ENCODE data around the gene LYRM4.

Gene LYRM4

DNA sequence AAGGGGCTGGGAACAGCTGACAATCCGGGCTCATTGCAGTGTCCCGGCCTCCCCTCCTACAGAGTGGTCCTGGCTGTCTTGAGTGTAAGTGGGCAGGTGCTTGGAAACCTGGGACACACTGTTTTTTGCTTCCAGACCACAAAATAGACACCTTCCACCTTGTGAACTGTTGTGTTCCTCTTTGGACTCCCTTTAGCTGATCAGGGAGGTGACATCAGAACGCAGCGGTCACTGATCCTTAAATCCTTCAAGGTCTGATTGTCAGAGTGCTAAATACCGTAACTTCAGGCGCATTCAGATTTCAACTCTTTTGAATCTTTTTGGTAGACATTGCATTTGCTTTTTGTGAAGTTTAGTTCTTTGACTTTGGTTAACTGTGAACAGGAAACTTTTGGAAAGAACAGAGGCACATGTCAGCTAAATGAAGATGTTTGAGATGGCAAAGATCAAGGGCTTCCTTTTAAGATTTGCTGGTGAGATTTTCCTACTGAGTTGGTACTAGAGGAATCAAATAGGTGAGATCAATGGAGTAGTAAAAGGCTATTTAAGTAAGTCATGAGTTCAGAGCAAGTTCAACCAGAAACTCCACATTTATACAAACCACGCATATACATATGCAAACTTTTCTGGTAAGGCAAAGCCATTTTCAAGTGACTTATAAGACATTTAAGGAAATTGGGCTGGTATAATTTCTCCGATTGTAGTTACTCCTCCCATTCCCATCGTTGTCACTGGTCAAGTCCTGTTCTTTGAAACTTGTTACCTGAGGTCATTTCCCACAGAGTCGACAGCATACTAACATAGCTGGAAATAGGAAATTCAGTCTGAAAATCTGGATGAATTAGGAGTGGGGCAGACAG lies 169.3 kb downstream of the LYRM4 start:
- DNase-seq, result no peak

DNA sequence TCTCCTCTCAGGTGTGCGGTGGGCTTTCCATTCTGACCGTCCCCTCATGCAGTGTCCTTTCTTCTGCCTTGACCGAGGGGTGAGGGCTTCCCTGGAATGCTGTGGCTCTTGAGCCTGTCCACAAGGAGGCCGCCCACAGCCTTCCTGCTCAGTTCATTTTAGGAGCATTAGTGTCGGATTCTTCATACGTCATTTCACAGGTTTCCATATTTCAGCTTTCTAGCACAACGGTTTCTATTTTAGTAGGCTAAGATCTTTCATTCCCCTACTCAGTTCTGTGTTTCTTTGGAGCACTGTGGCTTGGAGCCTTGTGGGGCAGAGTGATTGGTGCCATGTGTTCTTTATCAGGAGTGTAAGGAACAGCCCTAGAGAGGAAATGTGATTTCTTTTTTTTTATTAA lies 170.1 kb downstream of the LYRM4 start:
- no peak for DNase-seq

DNA sequence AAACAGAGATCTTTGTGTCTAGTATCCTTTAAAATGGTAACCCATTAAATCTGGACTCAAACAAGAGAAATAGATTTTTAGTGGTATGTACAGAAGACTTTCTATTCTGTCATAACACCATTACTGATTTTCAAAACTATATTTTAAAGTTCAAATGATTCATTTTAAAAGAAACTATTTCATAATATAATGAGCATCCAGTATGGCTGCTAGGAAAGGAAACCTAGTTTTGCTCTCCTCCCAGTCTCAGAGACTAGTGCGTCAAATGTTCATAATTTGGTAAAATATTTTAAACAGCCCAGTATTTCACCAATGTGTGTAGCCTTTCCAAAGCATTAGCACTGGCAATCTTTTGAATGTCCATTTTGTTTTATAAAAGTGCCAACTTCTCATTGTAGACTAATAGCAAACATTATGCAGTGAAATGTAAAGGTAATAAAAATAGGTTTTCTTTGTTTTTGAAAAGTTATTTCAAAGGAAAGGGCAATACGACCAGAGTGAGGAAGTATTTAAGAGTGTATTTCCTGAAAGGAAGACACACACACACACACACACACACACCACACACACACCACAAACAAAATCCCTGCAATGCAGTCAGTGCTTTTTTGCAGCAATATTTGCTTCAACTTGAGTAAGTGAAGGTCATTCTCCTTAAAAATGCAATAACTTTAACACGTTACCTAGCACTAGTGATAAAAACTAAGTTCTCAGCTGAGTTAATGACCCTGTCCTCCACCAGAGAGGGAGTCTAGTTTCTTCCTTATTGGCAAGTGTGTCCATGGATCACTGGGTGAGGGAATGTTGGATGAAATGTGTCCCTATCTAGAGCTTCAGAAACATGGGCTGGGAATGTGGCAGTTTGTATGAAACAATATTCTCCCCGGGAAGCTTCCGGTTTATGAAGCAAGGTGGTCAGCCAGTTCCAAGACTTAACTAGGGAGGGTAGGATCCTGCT lies 171.0 kb downstream of the LYRM4 start:
- DNase-seq, result no peak

DNA sequence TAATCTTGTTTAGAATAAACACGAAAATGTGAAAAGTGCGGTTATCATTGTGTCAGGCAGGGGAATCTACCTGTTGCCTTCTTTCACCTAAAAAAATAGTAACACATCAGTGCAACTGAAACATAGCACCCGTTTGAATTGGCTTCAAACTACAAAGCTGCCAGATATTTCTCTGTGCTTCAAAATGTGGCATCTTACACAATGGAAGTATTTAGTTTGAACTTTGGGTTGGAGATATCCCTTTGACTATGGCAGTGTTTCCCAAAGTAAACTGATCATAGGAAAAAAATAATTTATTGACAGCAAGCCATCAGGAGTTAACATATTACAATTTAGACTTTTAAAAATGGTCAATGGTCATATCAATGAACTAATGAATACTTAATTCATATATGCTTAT lies 172.0 kb downstream of the LYRM4 start:
- DNase-seq, result no peak

DNA sequence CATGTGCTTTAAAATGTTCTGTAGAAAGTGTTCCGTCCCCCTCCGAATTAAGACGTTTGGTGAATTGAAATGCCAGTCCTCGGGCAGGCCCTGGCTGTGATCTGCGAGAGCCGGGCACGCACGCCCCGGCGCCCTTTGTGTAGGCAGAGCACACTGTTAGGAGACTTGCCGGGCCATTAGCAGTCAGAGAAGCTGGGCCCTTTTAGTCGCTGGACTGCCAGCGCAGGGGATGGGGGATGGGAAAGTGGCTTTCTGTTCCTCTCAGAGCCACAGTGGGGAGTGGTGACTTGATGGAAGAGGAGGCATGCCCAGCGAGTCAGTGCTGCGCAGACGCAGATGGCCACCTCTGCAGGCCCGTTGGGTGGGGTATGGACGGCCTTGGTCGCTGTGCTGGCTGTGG lies 173.4 kb downstream of the LYRM4 start:
- no peak for DNase-seq

DNA sequence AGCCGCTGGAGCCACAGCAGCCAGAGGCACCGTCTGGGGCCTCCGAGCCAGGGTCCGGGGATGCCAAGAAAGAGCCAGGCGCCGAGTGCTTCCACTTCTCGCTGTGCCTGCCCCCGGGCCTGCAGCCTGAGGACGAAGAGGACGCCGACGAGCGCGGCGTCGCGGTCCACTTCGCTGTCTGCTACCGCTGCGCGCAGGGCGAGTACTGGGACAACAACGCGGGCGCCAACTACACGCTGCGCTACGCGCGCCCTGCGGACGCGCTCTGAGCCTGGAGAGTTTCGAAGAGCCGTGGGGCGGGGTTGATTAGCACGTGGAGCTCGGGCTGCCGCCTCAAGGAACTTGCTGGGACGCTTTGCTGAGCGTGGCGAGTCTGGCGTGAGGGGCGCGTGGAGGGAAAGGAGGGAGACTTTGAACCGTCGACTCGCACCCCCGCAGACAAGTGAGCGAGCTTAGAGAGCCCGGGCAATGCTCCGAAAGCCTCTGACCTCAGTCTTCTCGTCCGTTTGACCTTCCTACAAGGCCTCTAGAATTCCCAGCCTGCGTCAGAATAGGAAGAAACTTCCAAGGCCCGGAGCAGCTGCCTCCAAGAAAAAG lies 174.4 kb downstream of the LYRM4 start:
- peak in 1 of 2 experiments; percentile 4 for DNase-seq

DNA sequence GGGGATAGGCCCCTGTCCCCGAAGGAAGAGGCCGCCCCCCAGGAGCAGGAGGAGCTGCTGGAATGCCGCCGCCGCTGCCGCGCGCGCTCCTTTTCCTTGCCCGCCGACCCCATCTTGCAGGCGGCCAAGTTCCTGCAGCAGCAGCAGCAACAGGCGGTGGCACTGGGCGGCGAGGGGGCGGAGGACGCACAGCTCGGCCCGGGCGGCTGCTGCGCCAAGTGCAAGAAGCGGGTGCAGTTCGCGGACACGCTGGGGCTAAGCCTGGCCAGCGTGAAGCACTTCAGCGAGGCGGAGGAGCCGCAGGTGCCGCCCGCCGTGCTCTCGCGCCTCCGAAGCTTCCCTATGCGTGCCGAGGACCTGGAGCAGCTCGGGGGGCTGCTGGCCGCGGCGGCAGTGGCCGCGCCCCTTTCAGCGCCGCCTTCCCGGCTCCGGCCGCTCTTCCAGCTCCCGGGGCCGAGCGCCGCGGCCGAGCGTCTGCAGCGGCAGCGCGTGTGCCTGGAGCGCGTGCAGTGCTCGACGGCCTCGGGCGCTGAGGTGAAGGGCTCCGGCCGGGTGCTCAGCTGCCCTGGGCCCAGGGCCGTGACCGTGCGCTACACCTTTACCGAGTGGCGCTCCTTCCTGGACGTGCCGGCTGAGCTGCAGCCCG lies 175.0 kb downstream of the LYRM4 start:
- peak; percentile 13 to 19 for DNase-seq

DNA sequence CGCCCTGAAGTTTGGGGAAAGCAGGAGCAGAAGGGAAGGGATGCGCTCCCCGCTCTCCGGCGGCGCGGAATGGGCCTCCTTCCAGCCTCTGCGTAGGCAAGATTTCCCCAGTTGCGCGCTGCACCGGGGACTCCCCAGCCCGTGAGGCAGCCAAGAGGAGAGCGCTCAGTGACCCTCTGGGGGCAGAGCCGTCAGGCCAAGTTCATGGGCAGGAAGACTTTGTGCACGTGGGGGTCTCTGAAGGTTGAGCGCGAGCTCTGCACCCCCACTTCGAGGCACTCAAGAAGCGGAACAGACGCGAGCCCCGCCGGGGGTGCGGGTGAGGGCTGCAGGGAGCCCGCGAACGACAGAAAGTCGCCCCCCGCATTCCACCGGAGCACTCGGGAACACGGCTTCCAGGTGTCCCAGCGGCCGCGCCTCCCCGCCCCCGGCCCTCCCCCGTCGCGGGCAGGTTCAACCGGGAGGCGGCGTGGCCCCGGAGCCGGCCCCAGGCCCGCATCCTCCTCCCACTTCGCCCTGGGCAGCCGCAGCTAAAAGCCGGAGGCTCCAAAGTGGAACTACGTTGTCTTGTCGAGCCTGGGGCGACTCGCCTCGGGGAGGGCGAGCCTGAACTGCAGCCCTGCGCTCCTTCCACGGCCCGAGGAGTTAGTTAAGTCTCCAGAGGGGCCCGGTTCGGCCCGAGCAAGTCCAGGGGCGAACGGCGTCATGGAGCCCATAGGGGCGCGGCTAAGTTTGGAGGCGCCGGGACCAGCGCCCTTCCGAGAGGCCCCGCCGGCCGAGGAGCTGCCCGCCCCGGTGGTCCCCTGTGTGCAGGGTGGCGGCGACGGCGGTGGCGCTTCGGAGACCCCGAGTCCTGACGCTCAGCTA lies 175.7 kb downstream of the LYRM4 start, which contains the start of gene PPP1R3G:
TSS of gene PPP1R3G (plus strand) at position 561 of the 867 bp plus-strand sequence. CDS start at position 706, 145 bp downstream.
- peak; percentile 16 to 29 for DNase-seq

DNA sequence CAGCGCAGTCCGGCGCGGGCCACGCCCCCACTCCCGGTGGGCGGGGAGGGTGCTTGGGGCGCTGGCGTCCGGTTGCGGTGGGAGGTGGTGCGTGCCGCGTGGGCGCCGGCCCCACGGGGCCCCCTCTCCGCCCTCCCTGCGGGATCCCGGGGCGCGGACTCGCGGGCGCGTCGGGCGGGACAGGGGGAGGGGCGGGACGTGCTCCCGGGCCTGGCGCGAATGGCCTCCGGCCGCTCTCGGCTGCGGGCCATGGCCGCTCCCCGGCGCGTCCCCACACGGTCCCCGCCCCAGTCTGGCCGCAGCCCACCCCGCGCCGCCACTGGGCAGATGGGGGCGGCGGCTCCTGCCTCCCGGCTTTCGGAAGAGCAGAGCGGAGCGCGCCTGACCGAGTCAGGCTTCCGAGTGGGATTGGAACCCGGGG lies 176.4 kb downstream of the LYRM4 start:
- no peak for DNase-seq

DNA sequence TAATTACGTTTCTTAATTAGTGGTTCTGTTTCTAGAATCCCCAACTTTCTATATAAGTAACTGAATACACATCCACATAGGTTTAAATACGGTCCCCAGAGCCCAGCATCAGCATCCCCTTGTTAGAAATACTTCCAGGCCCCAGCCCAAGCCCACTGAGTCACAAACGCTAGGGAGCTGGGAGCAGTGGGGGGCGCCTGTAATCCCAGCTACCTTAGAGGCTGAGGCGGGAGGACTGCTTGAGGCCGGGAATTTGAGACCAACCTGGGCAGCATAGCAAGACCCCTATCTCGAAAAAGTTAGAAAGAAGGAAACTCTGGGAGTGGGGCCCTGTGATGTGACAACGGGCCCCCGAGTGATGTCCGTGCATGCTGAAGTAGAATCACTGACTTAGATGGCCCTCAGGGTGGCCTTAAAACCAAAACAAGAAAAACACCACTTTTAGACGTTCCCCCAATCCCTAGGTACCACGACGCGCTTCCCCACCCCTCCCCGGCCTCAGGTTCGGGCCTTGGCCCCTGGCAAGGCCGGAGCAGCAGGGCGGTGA lies 176.9 kb downstream of the LYRM4 start:
- DNase-seq, result no peak

DNA sequence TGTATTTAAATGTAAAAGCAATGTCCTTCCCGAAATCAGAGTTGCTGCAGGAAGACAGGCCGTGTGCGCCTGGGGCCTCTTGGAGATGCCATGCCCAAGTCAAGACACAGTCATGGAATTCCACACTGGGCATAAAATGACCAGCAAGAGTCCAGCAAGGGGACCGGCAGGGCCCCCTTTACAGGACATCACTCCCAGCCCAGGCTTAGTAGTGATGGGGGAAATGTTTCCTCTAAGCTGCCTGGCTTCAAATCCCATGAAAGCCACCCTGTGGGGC lies 177.5 kb downstream of the LYRM4 start:
- no peak for DNase-seq

DNA sequence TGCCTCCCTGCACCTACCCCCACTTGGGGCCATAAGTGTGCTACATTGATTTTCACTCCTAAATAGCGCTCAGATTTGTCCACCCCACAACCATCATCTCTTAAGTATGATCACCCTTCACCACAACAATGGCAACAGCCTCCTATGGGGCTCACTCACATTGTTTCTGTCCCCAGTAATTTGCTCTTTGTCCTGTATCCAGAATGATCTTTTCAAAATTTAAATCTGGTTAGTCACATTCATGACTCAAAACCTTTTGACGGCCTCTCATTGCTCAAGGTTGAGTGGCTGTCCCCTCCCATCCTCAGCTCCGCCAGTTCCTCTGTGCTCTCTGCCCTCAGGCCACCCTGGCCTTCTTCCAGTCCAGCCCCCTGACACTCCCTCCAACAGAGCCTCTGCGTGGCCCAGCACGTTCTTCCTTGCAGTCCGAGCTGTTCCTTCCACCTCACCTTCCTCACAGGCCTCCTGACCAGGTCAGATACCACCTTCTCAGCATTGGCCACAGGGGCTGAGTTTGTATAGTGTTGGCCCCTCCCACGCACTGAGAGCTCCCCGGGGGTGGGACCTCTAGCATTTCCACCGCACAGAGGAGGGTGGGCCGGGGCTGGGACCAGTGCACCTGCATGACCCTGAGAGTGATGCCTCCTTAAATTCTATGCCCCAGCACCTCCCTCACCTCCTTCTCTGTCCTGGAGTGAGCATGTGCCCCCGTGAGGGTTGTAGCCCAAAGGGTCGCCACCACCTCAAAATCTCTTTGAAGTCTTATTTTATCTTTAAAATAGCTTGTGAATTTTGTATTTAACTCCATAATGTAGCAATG lies 178.1 kb downstream of the LYRM4 start:
- no peak for DNase-seq

DNA sequence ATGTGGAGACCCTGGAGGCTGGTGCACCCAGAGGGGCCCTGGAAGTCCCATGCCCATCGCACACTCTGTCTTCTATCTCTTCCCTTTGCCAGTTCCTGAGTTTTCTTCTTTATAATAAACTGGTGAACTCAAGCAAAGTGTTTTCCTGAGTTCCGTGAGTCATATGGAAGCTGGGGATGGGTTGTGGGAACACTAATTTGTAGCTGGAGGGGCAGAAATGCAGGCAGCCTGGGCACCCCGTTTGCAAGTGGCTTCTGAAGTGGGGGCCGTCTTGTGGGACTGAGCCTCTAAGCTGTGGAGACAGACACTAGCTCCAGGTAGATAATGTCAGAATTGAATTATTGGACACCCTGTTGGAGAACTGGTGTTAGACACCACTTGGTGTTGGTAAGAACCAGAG lies 178.8 kb downstream of the LYRM4 start:
- no peak for DNase-seq

DNA sequence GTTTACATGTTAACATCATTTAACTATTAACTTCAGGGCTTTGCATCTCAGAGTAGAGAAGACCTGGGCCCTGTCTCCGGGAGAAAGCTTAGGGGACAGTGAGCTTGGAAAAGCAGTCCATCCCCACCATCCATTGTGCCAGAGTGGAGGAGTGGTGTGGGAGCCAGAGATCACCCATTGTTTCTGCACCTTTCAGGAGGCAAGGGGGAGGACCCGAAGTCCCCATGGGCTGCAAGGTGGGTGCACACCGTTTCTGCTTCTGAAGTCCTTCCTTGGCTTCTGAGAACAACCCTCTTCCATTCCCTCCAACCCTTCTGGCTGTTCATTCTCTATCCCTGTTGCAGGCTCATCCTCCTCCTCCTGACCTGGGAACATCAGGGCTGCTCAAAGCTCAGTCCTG lies 179.6 kb downstream of the LYRM4 start:
- DNase-seq, result no peak

DNA sequence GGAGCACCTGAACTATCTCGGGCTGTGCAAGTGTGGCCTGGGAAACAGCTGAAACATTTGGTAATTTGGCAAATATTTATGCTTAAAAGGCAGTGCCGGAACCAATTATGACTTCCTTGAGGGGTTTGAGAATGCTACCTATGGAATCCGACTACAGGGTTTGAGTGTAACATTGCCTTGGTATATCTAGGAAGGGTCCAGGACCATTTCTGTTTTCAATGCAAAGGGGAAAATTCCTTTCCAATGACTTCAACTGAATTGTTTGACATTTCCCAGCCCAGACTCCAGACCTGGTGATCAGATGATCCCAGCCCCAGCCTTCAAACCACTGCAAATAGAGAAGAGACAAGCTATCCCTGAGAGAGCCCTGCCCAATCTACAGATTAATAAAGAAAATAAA lies 180.2 kb downstream of the LYRM4 start:
- no peak for DNase-seq

DNA sequence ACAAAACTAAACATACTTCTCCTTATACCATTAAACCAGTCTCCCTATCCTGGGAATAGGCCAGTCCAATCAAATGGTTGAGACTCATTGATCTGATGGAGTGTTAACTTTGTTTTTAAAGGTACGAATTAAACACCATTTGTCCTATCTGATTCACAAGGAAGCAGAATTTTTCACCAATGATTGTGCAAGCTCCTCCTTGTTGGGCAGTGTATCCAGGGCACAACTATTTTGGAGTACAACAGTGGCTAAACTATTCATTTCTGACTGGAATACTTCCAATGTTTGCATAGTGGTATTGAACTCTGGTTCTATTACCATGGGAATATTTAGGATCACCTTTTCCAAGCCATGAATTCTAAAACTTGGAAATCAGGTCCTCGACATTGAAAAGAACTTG lies 181.1 kb downstream of the LYRM4 start:
- DNase-seq, result no peak

DNA sequence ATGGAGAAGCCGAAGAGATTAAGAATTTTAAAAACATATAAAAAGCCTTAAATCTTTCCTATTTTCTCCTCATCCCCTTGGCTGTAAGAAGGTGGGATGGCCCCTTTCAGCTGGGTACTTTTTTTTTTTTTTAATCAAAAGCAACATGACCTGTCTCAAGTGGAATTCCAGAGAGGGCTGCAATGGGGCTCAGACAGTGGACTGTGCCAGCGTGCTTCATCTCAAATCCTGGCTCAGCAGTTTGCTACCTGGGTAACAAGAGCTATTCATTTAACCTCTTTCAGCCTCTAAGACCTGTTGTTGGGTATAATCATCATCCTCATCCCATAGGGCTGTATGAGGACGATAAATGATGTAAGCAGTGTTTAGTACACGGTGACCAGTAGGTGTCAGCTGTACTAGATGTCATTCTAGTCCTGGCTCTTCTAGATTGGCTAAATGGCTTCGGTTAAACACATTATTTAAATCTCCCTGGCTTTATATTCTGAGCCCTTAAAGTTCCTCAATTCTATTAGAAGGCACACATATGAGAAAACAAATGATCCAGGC lies 182.6 kb downstream of the LYRM4 start:
- DNase-seq, result no peak

DNA sequence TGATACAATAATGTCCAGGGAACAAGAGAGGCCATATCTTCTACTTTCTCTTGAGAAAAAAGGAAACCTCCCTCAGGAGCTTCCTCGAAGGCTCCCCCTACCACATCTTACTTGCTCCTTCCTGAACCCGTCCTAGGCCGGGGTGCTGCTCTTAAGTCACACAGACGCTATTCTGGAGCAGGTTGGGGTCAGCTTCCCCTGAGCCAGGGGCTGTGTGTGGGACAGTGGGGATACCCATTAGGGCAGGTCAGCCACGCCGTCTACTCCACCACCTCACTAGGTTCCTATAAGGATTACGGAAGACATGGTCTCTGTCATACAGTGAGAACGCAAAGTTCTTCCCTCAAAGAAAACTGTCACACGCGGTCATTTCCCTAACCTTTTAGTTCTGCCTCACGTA lies 183.8 kb downstream of the LYRM4 start:
- no peak for DNase-seq

DNA sequence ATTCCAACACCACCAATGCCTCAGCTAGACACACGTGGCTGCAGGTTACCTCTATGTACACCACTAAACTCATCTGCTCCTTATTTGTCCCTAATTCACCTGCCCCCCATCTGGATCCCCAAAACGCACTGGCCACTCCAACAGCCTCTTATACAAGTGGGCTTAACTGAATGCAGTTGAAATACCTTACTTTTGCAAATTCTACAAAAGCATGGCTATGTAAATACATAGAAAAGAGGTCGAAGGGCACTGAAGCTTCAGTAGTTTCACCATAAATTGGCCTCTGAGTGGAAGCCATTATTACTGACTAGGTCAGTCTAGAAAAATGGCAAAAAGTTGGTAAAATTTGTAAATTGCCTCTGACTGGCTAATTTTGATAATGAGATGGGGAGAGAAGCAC lies 186.8 kb downstream of the LYRM4 start:
- DNase-seq, result no peak

DNA sequence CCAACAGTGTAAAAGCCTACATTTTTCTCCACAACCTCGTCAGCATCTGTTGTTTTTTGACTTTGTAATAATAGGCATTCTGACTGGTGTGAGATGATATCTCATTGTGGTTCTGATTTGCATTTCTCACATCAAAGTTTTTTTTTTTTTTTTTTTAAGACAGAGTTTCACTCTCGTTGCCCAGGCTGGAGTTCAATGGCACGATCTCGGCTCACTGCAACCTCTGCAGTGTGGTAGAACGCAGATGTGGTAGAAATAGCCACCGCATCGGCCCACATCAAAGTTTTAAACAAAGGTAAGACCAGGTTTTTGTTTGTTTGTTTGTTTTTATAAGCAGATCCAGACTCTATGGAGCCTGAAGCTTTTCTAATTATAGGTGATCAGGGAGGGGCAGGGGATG lies 188.3 kb downstream of the LYRM4 start:
- no peak for DNase-seq

DNA sequence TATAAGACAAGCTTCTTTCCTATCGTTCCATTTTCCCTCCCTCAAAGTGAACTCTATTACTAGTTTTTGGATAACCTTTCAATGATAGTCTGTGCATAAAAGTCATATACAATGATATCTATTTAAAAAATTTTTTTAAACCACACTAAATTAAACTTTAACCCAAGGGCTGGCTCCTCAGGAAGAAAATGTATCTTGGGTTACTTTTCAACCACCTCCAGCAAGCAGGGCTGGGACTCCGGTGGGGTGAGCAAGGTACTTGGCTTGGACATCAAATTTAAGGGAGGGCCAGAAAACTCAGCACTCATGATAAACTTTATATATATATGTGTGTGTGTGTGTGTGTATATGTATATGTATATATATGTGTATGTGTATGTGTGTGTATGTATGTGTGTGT lies 189.5 kb downstream of the LYRM4 start:
- no peak for DNase-seq

Data from activated CD4-positive, alpha-beta T cell treated with anti-CD3 and anti-CD28 coated beads, Interleukin-2, amount 50 U/mL, for 48 hours (primary cell).